ENCODE data around the gene ALG14.

ALG14 gene

DNA sequence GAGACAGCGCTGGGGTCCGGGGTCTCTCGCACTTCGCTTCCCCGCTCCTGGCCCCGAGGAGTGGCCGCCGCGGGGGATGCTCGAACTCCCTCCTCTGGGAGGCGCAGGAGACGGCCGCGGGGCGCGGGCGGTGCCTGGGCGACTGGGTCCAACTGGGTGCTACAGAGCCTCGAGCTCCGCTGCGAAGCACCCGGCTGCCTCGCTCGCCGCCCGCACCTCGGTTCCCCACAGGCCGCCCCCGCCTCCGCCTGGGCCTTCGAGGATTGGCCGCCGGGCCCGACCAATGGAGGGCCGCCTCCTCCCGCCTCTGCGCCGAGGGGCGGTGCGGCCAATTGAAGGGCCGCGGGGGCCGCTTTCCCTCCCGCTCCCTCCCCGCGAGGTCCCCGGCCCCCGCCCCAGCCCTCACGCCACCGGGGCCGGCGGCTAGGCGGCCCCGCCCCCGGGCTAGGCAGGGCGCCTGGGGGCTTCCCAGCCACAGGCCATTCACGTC, 145.8 kb downstream of the ALG14 start, which contains the start of gene CNN3:
CNN3 (minus strand) TSS at position 196 of the 490 bp plus-strand sequence. CDS start 216 bp downstream, outside the sequence.
- no peak for DNase-seq (ENCODE audit: low spot score)

- DNase-seq (ENCODE audit: low spot score) = no peak
These were observed 146.4 kb downstream of the ALG14 start for GRCh38 chr1:94926126-94926914.

DNA sequence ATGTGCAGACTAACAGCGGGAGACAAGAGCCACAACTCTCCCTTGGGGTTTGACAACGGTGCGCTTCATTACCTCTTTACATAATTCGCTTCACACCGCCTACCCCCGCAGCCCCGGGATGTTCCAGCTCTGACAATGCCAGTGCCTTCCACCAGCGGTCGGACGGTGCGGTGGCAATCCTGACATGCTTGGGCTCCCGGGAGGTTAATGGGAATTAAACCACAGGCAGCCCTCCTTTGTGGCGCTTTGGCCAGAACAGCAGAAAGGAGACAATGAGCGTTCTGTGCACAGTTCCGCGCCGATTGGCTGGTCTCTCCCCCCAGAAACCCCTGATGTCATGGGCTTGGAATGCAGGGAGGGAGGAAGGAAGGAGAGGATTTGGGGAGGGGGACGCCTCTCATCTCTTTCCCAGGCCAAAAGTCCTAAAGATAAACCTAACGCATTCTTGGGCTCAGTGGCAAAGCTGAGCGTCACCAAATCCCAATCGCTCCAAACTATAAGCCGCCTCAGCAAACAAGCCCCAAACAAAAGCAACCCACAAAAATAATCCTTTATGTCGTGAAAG, 147.1 kb downstream of the ALG14 start:
- DNase-seq (ENCODE audit: low spot score) = peak; percentile 31

DNA sequence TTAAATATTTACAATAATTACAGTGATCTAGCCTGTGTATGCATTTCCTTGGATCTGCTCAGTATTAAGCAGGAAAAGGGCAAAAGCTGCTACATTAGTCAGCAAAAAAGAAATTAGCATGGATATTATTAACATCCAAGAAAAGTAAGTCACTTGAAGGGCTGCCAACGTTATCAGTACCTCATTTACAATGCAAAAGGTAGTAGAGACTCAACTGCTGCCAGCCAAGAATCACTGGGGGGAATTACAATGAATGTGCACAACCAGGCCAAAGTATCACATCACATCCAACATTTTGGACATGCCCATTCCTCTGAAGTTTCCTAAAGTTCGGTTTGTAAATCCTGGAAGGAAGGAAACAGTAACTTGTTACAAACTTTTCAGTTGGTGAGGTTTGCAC, 147.7 kb downstream of the ALG14 start:
- no peak for DNase-seq (ENCODE audit: low spot score)

Measured in NAMALWA (cell line).